ENCODE results near the gene SMCO3. TPM values are rescaled to one million over a fixed set of nuclear protein-coding genes. Genes with fewer than 3 reads are reported as not detected.

SMCO3 gene
- total and polyA plus RNA-seq, 2 experiments from 2014 or later = 1.4 to 3.2 TPM

GRCh38 chr12:14824012-14824634, 10.1 kb upstream of the SMCO3 start:
- H3K4me1 ChIP-seq (ENCODE audit: insufficient read depth) = no peaks in the 10 kb centered on the region
- no peak overlapping the region for H3K4me3 ChIP-seq
- no peaks in the 10 kb centered on the region for H3K27me3 ChIP-seq
- no peak for DNase-seq (ENCODE audit: low spot score)
- no peaks in the 10 kb centered on the region for H3K9me2 ChIP-seq (replicated peaks; ENCODE audit: insufficient read depth)
- H4K20me1 ChIP-seq (ENCODE audit: insufficient read depth, poor library complexity, severe bottlenecking) = no peaks in the 10 kb centered on the region
- no peak overlapping the region for H3K27ac ChIP-seq
- no peaks in the 10 kb centered on the region for H3K79me2 ChIP-seq
- H3K36me3 ChIP-seq (replicated peaks; ENCODE audit: insufficient read depth, low read depth) = no peaks in the 10 kb centered on the region
- TF ChIP-seq CTCF (IDR thresholded peaks at IDR 0.05; ENCODE audit: poor library complexity) (no peak), EZH2 (IDR thresholded peaks at IDR 0.05; ENCODE audit: borderline replicate concordance) (no peak), EZH2phosphoT487 (IDR thresholded peaks at IDR 0.05; ENCODE audit: low read depth, severe bottlenecking, unreplicated experiment) (no peak)
- H3K9me3 ChIP-seq (ENCODE audit: low read depth) = no peaks in the 10 kb centered on the region
- WGBS (ENCODE audit: low lambda C conversion rate, missing lambda C conversion rate) = 87% methylated on average over 1 of the region's 1 CpG
- H3K4me2 ChIP-seq = no peak overlapping the region
- no peak overlapping the region for H2AFZ ChIP-seq

GRCh38 chr12:14811486-14811885, 2.5 kb downstream of the SMCO3 start:
- WGBS (ENCODE audit: low lambda C conversion rate, missing lambda C conversion rate) = 98% methylated on average over 2 of the region's 2 CpGs
- Histone ChIP-seq H3K27me3 (no peaks in the 10 kb centered on the region), H3K79me2 (no peaks in the 10 kb centered on the region), H3K4me2 (no peak overlapping the region), H3K27ac (no peak overlapping the region), H3K4me3 (no peak overlapping the region), H3K4me1 (ENCODE audit: insufficient read depth) (no peaks in the 10 kb centered on the region), H4K20me1 (ENCODE audit: insufficient read depth, poor library complexity, severe bottlenecking) (no peaks in the 10 kb centered on the region), H2AFZ (no peak overlapping the region), H3K36me3 (replicated peaks; ENCODE audit: insufficient read depth, low read depth) (no peaks in the 10 kb centered on the region), H3K9me2 (replicated peaks; ENCODE audit: insufficient read depth) (no peaks in the 10 kb centered on the region), H3K9me3 (ENCODE audit: low read depth) (no peaks in the 10 kb centered on the region)
- no peak for TF ChIP-seq EZH2phosphoT487 (IDR thresholded peaks at IDR 0.05; ENCODE audit: low read depth, severe bottlenecking, unreplicated experiment)
- DNase-seq (ENCODE audit: low spot score) = no peak

- H2AFZ ChIP-seq = no peak overlapping the region
- H4K20me1 ChIP-seq (ENCODE audit: insufficient read depth, poor library complexity, severe bottlenecking) = no peaks in the 10 kb centered on the region
- no peaks in the 10 kb centered on the region for H3K9me3 ChIP-seq (ENCODE audit: low read depth)
- peak; percentile 55 for DNase-seq (ENCODE audit: low spot score)
- no peaks in the 10 kb centered on the region for H3K4me1 ChIP-seq (ENCODE audit: insufficient read depth)
- H3K36me3 ChIP-seq (replicated peaks; ENCODE audit: insufficient read depth, low read depth) = no peaks in the 10 kb centered on the region
- H3K79me2 ChIP-seq = no peaks in the 10 kb centered on the region
- WGBS (ENCODE audit: low lambda C conversion rate, missing lambda C conversion rate) = 86% methylated on average over 1 of the region's 1 CpG
- H3K4me3 ChIP-seq = no peak overlapping the region
- H3K27me3 ChIP-seq = no peaks in the 10 kb centered on the region
- H3K27ac ChIP-seq = no peak overlapping the region
- no peak overlapping the region for H3K4me2 ChIP-seq
- TF ChIP-seq CTCF (IDR thresholded peaks at IDR 0.05; ENCODE audit: poor library complexity) = peak; percentile 54
- TF ChIP-seq EZH2phosphoT487 (IDR thresholded peaks at IDR 0.05; ENCODE audit: low read depth, severe bottlenecking, unreplicated experiment) = no peak
- TF ChIP-seq EZH2 (IDR thresholded peaks at IDR 0.05; ENCODE audit: borderline replicate concordance) = no peak
- H3K9me2 ChIP-seq (replicated peaks; ENCODE audit: insufficient read depth) = no peaks in the 10 kb centered on the region
Observed at GRCh38 chr12:14810953-14811483, 3.0 kb downstream of the SMCO3 start.

GRCh38 chr12:14810167-14810952, 3.6 kb downstream of the SMCO3 start:
- Histone ChIP-seq H2AFZ (no peak overlapping the region), H3K9me3 (ENCODE audit: low read depth) (no peaks in the 10 kb centered on the region), H3K27ac (no peak overlapping the region), H3K27me3 (no peaks in the 10 kb centered on the region), H3K4me1 (ENCODE audit: insufficient read depth) (no peaks in the 10 kb centered on the region), H3K4me2 (no peak overlapping the region), H3K9me2 (replicated peaks; ENCODE audit: insufficient read depth) (no peaks in the 10 kb centered on the region), H3K36me3 (replicated peaks; ENCODE audit: insufficient read depth, low read depth) (no peaks in the 10 kb centered on the region), H3K79me2 (no peaks in the 10 kb centered on the region), H4K20me1 (ENCODE audit: insufficient read depth, poor library complexity, severe bottlenecking) (no peaks in the 10 kb centered on the region), H3K4me3 (no peak overlapping the region)
- DNase-seq (ENCODE audit: low spot score) = no peak
- 81% methylated on average over 5 of the region's 5 CpGs for WGBS (ENCODE audit: low lambda C conversion rate, missing lambda C conversion rate)
- TF ChIP-seq CTCF (IDR thresholded peaks at IDR 0.05; ENCODE audit: poor library complexity) (no peak), EZH2phosphoT487 (IDR thresholded peaks at IDR 0.05; ENCODE audit: low read depth, severe bottlenecking, unreplicated experiment) (no peak), EZH2 (IDR thresholded peaks at IDR 0.05; ENCODE audit: borderline replicate concordance) (no peak)
